ENCODE results near the gene SETBP1. TPM values are rescaled to one million over a fixed set of nuclear protein-coding genes. Genes with fewer than 3 reads are reported as not detected.

Gene SETBP1
- total and polyA plus RNA-seq, 2 of the 13 experiments (the other 11 are each of a cell fraction or from before 2014, with no cell fraction given), result 0.18 to 0.65 TPM

DNA sequence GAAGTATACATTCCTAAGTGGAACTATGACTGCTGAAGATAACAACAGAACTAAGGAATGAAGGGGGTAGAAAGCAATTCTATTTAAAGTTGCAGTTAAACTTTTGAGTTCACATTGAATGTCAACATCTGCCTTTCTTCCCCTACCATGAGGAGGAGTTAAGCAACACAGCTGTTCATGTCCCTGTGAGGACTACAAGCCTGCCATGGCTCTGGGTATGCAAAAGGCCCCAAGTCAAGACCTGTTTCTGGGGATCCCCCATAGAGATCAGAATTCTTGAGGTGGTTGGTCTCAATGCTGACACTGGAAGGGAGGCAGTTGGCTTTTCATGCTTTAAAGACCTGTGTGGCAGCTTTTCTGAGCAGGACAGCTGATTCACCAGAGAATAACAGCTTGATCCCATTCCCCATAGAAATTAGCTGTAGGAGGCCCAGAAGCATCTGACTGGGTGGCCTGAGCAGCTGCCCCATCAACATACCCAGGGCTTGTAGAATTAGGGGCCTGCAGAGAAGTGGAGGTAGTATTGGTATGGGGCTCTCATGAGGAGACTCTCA is 131.0 kb downstream of the SETBP1 start:
- no peaks in the 10 kb centered on the region for H4K20me1 ChIP-seq (ENCODE audit: insufficient read depth, low read length)
- in situ Hi-C loops (cut with HindIII; ENCODE audit: extremely low pct_ligation_motif_present, low pct_unique_long_range_greater_than_20kb) (no loop called here), intact Hi-C loops (cut with micrococcal nuclease; ENCODE audit: unreplicated experiment) (no loop called here)
- ChIA-PET CTCF (ENCODE audit: low intra/inter-chr PET ratio, low total read pairs) (no interaction called here), POLR2A (no interaction called here)
- ATAC-seq, result no peak
- H3K4me1 ChIP-seq (ENCODE audit: insufficient read depth, low read length), result peaks cover 12% of the 10 kb centered on the region
- no peaks in the 10 kb centered on the region; the same call in 1 of the 2 replicates for H3K9me3 ChIP-seq (ENCODE audit: low read length)
- FAIRE-seq, result no peak
- no peak overlapping the region for H3K4me2 ChIP-seq (ENCODE audit: low read depth, low read length)
- H3K36me3 ChIP-seq (replicated peaks in 1 of 2; ENCODE audit: control insufficient read depth in 1 of 2, insufficient read depth in 2 of 2, low read length in 2 of 2), result no peaks in the 10 kb centered on the region
- H3K27ac ChIP-seq (ENCODE audit: extremely low read length, insufficient read depth, low read length), result no peak overlapping the region
- BruUV-seq (replicated peaks), result no TSS peak
- TF ChIP-seq, protein P1, sequence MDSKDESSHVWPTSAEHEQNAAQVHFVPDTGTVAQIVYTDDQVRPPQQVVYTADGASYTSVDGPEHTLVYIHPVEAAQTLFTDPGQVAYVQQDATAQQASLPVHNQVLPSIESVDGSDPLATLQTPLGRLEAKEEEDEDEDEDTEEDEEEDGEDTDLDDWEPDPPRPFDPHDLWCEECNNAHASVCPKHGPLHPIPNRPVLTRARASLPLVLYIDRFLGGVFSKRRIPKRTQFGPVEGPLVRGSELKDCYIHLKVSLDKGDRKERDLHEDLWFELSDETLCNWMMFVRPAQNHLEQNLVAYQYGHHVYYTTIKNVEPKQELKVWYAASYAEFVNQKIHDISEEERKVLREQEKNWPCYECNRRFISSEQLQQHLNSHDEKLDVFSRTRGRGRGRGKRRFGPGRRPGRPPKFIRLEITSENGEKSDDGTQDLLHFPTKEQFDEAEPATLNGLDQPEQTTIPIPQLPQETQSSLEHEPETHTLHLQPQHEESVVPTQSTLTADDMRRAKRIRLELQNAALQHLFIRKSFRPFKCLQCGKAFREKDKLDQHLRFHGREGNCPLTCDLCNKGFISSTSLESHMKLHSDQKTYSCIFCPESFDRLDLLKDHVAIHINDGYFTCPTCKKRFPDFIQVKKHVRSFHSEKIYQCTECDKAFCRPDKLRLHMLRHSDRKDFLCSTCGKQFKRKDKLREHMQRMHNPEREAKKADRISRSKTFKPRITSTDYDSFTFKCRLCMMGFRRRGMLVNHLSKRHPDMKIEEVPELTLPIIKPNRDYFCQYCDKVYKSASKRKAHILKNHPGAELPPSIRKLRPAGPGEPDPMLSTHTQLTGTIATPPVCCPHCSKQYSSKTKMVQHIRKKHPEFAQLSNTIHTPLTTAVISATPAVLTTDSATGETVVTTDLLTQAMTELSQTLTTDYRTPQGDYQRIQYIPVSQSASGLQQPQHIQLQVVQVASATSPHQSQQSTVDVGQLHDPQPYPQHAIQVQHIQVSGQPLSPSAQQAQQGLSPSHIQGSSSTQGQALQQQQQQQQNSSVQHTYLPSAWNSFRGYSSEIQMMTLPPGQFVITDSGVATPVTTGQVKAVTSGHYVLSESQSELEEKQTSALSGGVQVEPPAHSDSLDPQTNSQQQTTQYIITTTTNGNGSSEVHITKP (CRISPR knock-in tag; IDR thresholded peaks at IDR 0.05; ENCODE audit: low read depth), result no peak
- TF ChIP-seq ZNF773 (CRISPR knock-in tag; IDR thresholded peaks at IDR 0.05; ENCODE audit: borderline replicate concordance), result no peak
- TF ChIP-seq, protein P2, sequence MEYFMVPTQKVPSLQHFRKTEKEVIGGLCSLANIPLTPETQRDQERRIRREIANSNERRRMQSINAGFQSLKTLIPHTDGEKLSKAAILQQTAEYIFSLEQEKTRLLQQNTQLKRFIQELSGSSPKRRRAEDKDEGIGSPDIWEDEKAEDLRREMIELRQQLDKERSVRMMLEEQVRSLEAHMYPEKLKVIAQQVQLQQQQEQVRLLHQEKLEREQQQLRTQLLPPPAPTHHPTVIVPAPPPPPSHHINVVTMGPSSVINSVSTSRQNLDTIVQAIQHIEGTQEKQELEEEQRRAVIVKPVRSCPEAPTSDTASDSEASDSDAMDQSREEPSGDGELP (IDR thresholded peaks at IDR 0.05; ENCODE audit: borderline replicate concordance, low read depth), result no peak
- no peak for TF ChIP-seq DNMT1 (CRISPR knock-in tag; IDR thresholded peaks at IDR 0.05)
- TF ChIP-seq KDM5B (CRISPR knock-in tag; IDR thresholded peaks at IDR 0.05; ENCODE audit: borderline replicate concordance), result no peak
- no peak for TF ChIP-seq ZMYM3 (CRISPR knock-in tag; IDR thresholded peaks at IDR 0.05)
- TF ChIP-seq ZNF569 (CRISPR knock-in tag; IDR thresholded peaks at IDR 0.05; ENCODE audit: borderline replicate concordance), result no peak
- H3K9ac ChIP-seq (ENCODE audit: insufficient read depth, low read depth, low read length), result no peak overlapping the region
- DNase-seq (ENCODE audit: low spot score), result no peak
- no peaks in the 10 kb centered on the region for H3K27me3 ChIP-seq (ENCODE audit: control insufficient read depth in 1 of 2, insufficient read depth in 2 of 2, low read length in 2 of 2)
- H3K4me3 ChIP-seq (replicated peaks in 1 of 3; ENCODE audit: insufficient read depth in 1 of 3, low read depth in 2 of 3, low read length in 3 of 3), result no peak overlapping the region
- H3K79me2 ChIP-seq (ENCODE audit: insufficient read depth, low read length), result no peaks in the 10 kb centered on the region
- no peak overlapping the region for H2AFZ ChIP-seq (ENCODE audit: low read length)
